ENCODE results near the gene FUT9.

FUT9 gene

GRCh38 chr6:96196633-96197032 is 180.9 kb downstream of the FUT9 start:
- TF ChIP-seq, protein P1, sequence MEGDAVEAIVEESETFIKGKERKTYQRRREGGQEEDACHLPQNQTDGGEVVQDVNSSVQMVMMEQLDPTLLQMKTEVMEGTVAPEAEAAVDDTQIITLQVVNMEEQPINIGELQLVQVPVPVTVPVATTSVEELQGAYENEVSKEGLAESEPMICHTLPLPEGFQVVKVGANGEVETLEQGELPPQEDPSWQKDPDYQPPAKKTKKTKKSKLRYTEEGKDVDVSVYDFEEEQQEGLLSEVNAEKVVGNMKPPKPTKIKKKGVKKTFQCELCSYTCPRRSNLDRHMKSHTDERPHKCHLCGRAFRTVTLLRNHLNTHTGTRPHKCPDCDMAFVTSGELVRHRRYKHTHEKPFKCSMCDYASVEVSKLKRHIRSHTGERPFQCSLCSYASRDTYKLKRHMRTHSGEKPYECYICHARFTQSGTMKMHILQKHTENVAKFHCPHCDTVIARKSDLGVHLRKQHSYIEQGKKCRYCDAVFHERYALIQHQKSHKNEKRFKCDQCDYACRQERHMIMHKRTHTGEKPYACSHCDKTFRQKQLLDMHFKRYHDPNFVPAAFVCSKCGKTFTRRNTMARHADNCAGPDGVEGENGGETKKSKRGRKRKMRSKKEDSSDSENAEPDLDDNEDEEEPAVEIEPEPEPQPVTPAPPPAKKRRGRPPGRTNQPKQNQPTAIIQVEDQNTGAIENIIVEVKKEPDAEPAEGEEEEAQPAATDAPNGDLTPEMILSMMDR (IDR thresholded peaks at IDR 0.05; ENCODE audit: low read depth, low read length, missing control alignments) = no peak
- no peak for DNase-seq (ENCODE audit: low read depth)
- in situ Hi-C loops (cut with HindIII; ENCODE audit: low sequenced_read_pairs) = no loop called here
- H3K4me3 ChIP-seq (ENCODE audit: low read depth, low read length) = no peak overlapping the region

- H3K4me3 ChIP-seq (ENCODE audit: low read depth, low read length) = no peak overlapping the region
- DNase-seq (ENCODE audit: low read depth) = no peak
- TF ChIP-seq, protein P1 (IDR thresholded peaks at IDR 0.05; ENCODE audit: low read depth, low read length, missing control alignments) = no peak
- in situ Hi-C loops (cut with HindIII; ENCODE audit: low sequenced_read_pairs) = no loop called here
Observed at GRCh38 chr6:96197241-96197640, 181.5 kb downstream of the FUT9 start.

GRCh38 chr6:96202571-96202970 is 186.8 kb downstream of the FUT9 start:
- no peak for DNase-seq (ENCODE audit: low read depth)
- TF ChIP-seq, protein P1 (IDR thresholded peaks at IDR 0.05; ENCODE audit: low read depth, low read length, missing control alignments) = no peak
- in situ Hi-C loops (cut with HindIII; ENCODE audit: low sequenced_read_pairs) = no loop called here
- H3K4me3 ChIP-seq (ENCODE audit: low read depth, low read length) = no peak overlapping the region

- TF ChIP-seq, protein P1 (IDR thresholded peaks at IDR 0.05; ENCODE audit: low read depth, low read length, missing control alignments) = no peak
- in situ Hi-C loops (cut with HindIII; ENCODE audit: low sequenced_read_pairs) = no loop called here
- no peak for DNase-seq (ENCODE audit: low read depth)
- no peak overlapping the region for H3K4me3 ChIP-seq (ENCODE audit: low read depth, low read length)
Observed at GRCh38 chr6:96211341-96211740, 195.6 kb downstream of the FUT9 start.

DNA sequence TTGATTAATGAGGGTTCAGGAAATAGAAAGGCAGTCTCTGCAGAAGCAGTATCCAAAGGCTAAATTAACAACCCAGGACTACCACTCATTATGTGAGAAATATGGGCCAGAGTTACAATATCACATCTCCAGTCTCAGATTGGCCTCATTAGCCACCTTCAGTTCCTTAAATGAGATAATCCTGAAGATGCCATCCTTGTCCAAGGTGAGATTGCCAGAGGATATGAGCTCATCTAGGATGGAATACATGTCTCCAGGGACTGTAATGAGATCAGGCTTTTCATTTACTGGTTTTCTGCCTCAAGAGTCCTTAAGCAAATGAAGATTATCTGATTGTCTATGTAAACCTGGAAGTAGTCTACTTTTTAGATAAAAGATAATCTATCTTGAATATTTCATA is 196.3 kb downstream of the FUT9 start:
- in situ Hi-C loops (cut with HindIII; ENCODE audit: low sequenced_read_pairs) = no loop called here
- H3K4me3 ChIP-seq (ENCODE audit: low read depth, low read length) = no peak overlapping the region
- DNase-seq (ENCODE audit: low read depth) = no peak
- TF ChIP-seq, protein P1 (IDR thresholded peaks at IDR 0.05; ENCODE audit: low read depth, low read length, missing control alignments) = no peak

- no peak overlapping the region for H3K4me3 ChIP-seq (ENCODE audit: low read depth, low read length)
- in situ Hi-C loops (cut with HindIII; ENCODE audit: low sequenced_read_pairs) = no loop called here
- DNase-seq (ENCODE audit: low read depth) = no peak
- TF ChIP-seq, protein P1 (IDR thresholded peaks at IDR 0.05; ENCODE audit: low read depth, low read length, missing control alignments) = no peak
Observed at GRCh38 chr6:96213784-96214183, 198.0 kb downstream of the FUT9 start.

DNA sequence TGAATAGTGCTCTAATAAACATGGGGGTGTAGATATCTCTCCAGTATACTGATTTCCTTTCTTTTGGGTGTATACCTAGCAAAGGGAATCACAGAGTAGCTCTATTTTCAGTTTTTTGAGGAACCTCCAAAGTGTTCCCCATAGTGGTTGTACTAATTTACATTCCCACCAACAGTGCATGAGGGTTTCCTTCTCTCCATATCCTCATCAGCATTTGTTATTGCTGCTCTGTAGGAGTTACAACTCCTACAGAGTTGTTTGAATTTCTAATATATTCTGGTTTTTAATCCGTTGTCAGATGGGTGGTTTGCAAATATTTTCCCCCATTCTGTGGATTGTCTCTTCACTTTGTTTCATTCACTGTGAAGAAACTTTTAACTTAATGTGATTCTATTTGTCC is 207.9 kb downstream of the FUT9 start:
- no peak overlapping the region for H3K4me3 ChIP-seq (ENCODE audit: low read depth, low read length)
- in situ Hi-C loops (cut with HindIII; ENCODE audit: low sequenced_read_pairs) = no loop called here
- TF ChIP-seq, protein P1 (IDR thresholded peaks at IDR 0.05; ENCODE audit: low read depth, low read length, missing control alignments) = no peak
- no peak for DNase-seq (ENCODE audit: low read depth)
